ENCODE measurements around the gene OR51D1. TPM values are rescaled to one million over a fixed set of nuclear protein-coding genes. Genes with fewer than 3 reads are reported as not detected.
A peak's percentile ranks its signal among the peaks of the same experiment; 100 is the strongest.

Gene OR51D1
- total and polyA plus RNA-seq, 9 of the 15 experiments (the other 6 are each of a cell fraction or from before 2014, with no cell fraction given) = not detected

DNA sequence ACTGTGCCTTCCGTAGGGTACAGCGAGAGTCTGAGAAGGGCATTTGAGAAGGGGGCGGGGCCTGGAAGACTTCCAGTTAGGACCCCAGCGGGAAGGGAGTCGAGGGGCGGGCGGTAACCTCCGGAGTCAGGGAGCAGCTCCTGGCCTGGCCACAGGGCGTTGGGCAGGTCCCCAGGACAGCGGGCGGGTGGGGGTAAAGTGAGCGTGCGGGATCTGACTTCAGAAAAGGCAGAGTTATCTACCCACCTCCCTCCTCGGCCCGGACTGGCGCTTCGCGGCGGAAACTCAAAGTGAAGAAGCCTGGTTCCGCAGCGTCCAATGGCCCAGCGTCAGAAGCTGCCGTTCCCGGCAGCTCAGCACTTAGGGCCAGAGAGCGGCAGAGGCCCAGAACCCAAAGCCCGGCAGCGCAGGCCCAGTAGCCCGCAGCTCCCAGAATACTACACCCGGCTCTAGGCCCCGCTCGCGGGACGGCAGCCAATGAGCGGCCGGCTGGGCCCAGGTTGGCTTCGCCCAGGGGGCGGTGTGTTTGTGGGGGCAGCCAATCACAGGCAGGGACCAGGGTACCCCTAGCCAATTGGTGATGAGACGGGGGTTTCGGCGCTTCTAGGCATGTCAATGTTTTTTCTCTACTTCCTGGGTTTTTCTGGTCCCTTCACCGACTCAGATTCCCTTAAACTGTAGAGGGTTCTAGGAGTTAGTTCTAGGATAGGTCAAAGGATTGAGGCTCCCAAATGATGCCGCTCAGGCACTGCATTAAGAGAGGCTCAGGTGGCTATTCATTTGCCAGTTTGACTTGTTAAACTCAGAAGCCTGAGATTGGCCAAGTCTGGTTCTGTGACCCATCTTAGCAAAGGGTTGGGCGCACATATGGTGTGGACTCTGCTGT is 29.3 kb upstream of the OR51D1 start, which contains the start of gene TRIM68 (continued):
- TF ChIP-seq, protein P1, sequence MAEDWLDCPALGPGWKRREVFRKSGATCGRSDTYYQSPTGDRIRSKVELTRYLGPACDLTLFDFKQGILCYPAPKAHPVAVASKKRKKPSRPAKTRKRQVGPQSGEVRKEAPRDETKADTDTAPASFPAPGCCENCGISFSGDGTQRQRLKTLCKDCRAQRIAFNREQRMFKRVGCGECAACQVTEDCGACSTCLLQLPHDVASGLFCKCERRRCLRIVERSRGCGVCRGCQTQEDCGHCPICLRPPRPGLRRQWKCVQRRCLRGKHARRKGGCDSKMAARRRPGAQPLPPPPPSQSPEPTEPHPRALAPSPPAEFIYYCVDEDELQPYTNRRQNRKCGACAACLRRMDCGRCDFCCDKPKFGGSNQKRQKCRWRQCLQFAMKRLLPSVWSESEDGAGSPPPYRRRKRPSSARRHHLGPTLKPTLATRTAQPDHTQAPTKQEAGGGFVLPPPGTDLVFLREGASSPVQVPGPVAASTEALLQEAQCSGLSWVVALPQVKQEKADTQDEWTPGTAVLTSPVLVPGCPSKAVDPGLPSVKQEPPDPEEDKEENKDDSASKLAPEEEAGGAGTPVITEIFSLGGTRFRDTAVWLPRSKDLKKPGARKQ (CRISPR knock-in tag; IDR thresholded peaks at IDR 0.05) = no peak
- TF ChIP-seq DNMT1 (IDR thresholded peaks at IDR 0.05) (no peak), PTRF (tag; IDR thresholded peaks at IDR 0.05) (no peak), ZNF408 (CRISPR knock-in tag; IDR thresholded peaks at IDR 0.05; ENCODE audit: low read depth) (no peak), RBM25 (IDR thresholded peaks at IDR 0.05; ENCODE audit: low read depth, low read length, severe bottlenecking) (peak; percentile 96), ZNF695 (CRISPR knock-in tag; IDR thresholded peaks at IDR 0.05) (no peak), SREBF2 (CRISPR knock-in tag; IDR thresholded peaks at IDR 0.05) (no peak), SAP30 (IDR thresholded peaks at IDR 0.05; ENCODE audit: borderline replicate concordance, insufficient read depth, low read depth, low read length, poor library complexity, severe bottlenecking) (no peak), C11orf30 (IDR thresholded peaks at IDR 0.05; ENCODE audit: low read depth) (no peak), MCM2 (IDR thresholded peaks at IDR 0.05; ENCODE audit: low read depth) (no peak), ZNF12 (CRISPR knock-in tag; IDR thresholded peaks at IDR 0.05) (no peak), GABPB2 (CRISPR knock-in tag; conservative IDR thresholded peaks at IDR 0.05) (no peak), KLF16 (IDR thresholded peaks at IDR 0.05) (no peak), ZFX (CRISPR knock-in tag; IDR thresholded peaks at IDR 0.05) (peak; percentile 97), RBM34 (IDR thresholded peaks at IDR 0.05; ENCODE audit: borderline replicate concordance, insufficient read depth, low read length) (no peak)
- TF ChIP-seq, protein P2, sequence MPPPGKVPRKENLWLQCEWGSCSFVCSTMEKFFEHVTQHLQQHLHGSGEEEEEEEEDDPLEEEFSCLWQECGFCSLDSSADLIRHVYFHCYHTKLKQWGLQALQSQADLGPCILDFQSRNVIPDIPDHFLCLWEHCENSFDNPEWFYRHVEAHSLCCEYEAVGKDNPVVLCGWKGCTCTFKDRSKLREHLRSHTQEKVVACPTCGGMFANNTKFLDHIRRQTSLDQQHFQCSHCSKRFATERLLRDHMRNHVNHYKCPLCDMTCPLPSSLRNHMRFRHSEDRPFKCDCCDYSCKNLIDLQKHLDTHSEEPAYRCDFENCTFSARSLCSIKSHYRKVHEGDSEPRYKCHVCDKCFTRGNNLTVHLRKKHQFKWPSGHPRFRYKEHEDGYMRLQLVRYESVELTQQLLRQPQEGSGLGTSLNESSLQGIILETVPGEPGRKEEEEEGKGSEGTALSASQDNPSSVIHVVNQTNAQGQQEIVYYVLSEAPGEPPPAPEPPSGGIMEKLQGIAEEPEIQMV (tag; conservative IDR thresholded peaks at IDR 0.05; ENCODE audit: low read depth) = no peak
- TF ChIP-seq, protein P3, sequence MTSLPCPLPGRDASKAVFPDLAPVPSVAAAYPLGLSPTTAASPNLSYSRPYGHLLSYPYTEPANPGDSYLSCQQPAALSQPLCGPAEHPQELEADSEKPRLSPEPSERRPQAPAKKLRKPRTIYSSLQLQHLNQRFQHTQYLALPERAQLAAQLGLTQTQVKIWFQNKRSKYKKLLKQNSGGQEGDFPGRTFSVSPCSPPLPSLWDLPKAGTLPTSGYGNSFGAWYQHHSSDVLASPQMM (CRISPR knock-in tag; IDR thresholded peaks at IDR 0.05) = no peak
- TF ChIP-seq, protein P4, sequence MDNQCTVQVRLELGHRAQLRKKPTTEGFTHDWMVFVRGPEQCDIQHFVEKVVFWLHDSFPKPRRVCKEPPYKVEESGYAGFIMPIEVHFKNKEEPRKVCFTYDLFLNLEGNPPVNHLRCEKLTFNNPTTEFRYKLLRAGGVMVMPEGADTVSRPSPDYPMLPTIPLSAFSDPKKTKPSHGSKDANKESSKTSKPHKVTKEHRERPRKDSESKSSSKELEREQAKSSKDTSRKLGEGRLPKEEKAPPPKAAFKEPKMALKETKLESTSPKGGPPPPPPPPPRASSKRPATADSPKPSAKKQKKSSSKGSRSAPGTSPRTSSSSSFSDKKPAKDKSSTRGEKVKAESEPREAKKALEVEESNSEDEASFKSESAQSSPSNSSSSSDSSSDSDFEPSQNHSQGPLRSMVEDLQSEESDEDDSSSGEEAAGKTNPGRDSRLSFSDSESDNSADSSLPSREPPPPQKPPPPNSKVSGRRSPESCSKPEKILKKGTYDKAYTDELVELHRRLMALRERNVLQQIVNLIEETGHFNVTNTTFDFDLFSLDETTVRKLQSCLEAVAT (IDR thresholded peaks at IDR 0.05) = peak in 1 of 2 experiments; percentile 52; a peak in 1 of 4 replicates

Measured in K562 (cell line).